Breast epithelium (tissue), 4 donors: ENCODE results near the gene ZNF503. TPM values are rescaled to one million over a fixed set of nuclear protein-coding genes. Genes with fewer than 3 reads are reported as not detected.

Source experiments
- DNase-seq, 2 donors: peaks; one replicate each; pipeline ENCODE4 v3.0.0-alpha.2; 2019; ENCODE audit warnings: low spot score in 2 of 2
- H3K27ac ChIP-seq, 2 donors: fragments of 200-600 bp; sonication (generic) in 1 of 2; one replicate each; pipeline ENCODE4 v1.5.1; 2016 to 2019; ENCODE audit warnings: mild to moderate bottlenecking in 1 of 2
- H3K27me3 ChIP-seq, 2 donors: fragments of 200-600 bp; sonication (generic) in 1 of 2; one replicate each; pipeline versions ENCODE4 v1.5.1 to v1.6.0; 2017 to 2019; ENCODE audit warnings: control low read depth in 1 of 2, mild to moderate bottlenecking in 1 of 2
- H3K36me3 ChIP-seq: fragments of 200-600 bp; one replicate; pipeline ENCODE4 v1.5.1; 2019
- H3K4me1 ChIP-seq, 2 donors: fragments of 200-600 bp; sonication (generic); one replicate each; pipeline ENCODE4 v1.5.1; 2016 to 2019; ENCODE audit warnings: control low read depth in 1 of 2
- H3K4me3 ChIP-seq, 3 donors: fragments of 200-600 bp; sonication (generic); 1 replicate in 2 of 3; 2 replicates in 1 of 3; pipeline ENCODE4 v1.5.1; 2016 to 2019; ENCODE audit warnings: mild to moderate bottlenecking in 3 of 3, moderate library complexity in 2 of 3
- H3K9me3 ChIP-seq, 2 donors: fragments of 200-600 bp; sonication (generic) in 1 of 2; one replicate each; pipeline ENCODE4 v1.5.1; 2016 to 2019; ENCODE audit warnings: control low read depth in 1 of 2
- POLR2A ChIP-seq: fragments of 450-650 bp; IDR thresholded peaks from one replicate; pipeline ENCODE4 v1.6.1; 2016; ENCODE audit warnings: antibody characterized with exemption, mild to moderate bottlenecking, moderate library complexity
- POLR2AphosphoS5 ChIP-seq, 3 donors: sonication (generic); formaldehyde crosslinking; IDR thresholded peaks; one replicate each; pipeline ENCODE4 v1.6.1; 2017; ENCODE audit warnings: antibody characterized with exemption in 3 of 3
- intact Hi-C: fragments of 100-400 bp; cut with DNase I; formaldehyde crosslinking; loops from one replicate; pipeline ENCODE4 v1.15.1; 2023; ENCODE audit warnings: low total_unique reads
- total RNA-seq, 3 donors: library from RNA; depleted of rRNA; stranded (reverse); fragments of >200 nt; gene quantifications; one replicate each; pipeline ENCODE4 v1.1.0, GENCODE V29; 2016
- TF ChIP-seq, protein P1 (sequence below), 3 donors: fragments of 450-650 bp; IDR thresholded peaks; one replicate each; pipeline ENCODE4 v1.5.1; 2016 to 2017; ENCODE audit warnings: antibody characterized with exemption in 3 of 3, mild to moderate bottlenecking in 3 of 3, moderate library complexity in 3 of 3

Gene ZNF503
- total RNA-seq, 3 donors from 2014 or later = 3.6 to 10.9 (median 7.6) TPM

DNA sequence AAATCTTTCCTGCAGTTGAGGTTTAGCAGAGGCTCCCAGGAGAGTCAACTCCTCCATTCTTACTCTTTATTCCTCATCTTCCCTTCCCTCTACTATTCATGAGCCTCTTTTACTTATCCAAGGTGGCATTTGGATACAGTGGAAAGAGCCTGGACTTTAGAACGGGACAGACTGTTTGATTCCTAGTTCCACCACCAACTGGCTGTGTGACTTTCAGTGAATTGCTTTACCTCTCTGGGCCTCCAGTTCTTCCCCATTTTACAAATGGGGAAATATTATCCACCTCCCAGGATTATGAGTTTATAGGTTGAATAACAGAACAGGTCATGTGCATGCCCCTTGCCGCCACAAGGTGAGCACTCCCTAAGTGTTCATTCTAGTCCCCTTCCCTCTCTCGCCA lies 49.9 kb downstream of the ZNF503 start:
- Histone ChIP-seq H3K36me3 (no peaks in the 10 kb centered on the region), H3K27me3 (no peaks in the 10 kb centered on the region), H3K27ac (no peak overlapping the region), H3K4me1 (no peaks in the 10 kb centered on the region), H3K4me3 (no peak overlapping the region), H3K9me3 (peaks cover 6 to 9% of the 10 kb centered on the region in 2 donors)
- no peak for DNase-seq
- intact Hi-C loops = no loop called here
- TF ChIP-seq, protein P1, sequence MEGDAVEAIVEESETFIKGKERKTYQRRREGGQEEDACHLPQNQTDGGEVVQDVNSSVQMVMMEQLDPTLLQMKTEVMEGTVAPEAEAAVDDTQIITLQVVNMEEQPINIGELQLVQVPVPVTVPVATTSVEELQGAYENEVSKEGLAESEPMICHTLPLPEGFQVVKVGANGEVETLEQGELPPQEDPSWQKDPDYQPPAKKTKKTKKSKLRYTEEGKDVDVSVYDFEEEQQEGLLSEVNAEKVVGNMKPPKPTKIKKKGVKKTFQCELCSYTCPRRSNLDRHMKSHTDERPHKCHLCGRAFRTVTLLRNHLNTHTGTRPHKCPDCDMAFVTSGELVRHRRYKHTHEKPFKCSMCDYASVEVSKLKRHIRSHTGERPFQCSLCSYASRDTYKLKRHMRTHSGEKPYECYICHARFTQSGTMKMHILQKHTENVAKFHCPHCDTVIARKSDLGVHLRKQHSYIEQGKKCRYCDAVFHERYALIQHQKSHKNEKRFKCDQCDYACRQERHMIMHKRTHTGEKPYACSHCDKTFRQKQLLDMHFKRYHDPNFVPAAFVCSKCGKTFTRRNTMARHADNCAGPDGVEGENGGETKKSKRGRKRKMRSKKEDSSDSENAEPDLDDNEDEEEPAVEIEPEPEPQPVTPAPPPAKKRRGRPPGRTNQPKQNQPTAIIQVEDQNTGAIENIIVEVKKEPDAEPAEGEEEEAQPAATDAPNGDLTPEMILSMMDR (IDR thresholded peaks at IDR 0.05) = no peak
- TF ChIP-seq POLR2A (no peak), POLR2AphosphoS5 (IDR thresholded peaks at IDR 0.05) (no peak)

DNA sequence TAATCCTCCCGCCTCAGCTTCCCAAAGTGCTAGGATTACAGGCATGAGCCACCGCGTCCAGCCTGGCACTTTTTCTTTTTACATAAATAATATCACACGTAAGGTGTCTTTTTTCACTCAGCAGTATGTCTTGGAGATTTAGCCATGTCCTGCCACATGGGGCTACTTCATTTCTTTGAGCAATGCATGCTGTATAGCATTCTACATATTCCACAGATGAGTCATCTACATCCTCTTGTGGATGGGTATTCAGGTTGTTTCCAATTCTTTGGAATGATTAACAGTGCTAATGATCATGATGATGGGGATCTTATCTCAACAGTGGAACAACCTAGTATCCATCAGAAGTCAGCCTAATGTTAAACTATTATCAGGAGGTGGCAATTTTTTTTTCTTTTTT lies 50.8 kb downstream of the ZNF503 start:
- peaks cover 6% of the 10 kb centered on the region in 2 donors for H3K9me3 ChIP-seq
- H3K27ac ChIP-seq = no peak overlapping the region
- no peak for DNase-seq
- no peak overlapping the region for H3K4me3 ChIP-seq
- no peaks in the 10 kb centered on the region for H3K4me1 ChIP-seq
- no peaks in the 10 kb centered on the region for H3K27me3 ChIP-seq
- H3K36me3 ChIP-seq = no peaks in the 10 kb centered on the region
- intact Hi-C loops = no loop called here
- TF ChIP-seq POLR2A = no peak
- no peak for TF ChIP-seq POLR2AphosphoS5 (IDR thresholded peaks at IDR 0.05)

Other genes with a start within 250 kb of the ZNF503 start
- 100 to 1,000 TPM in 1 of 3 donors, 10 to 100 TPM in 2; 86.2 to 127 (median 91.6) TPM for gene VDAC2, start 191.0 kb downstream of the ZNF503 start, total RNA-seq
- 10 to 100 TPM; 21.0 to 28.5 (median 21.7) TPM for gene COMTD1, start 165.8 kb downstream of the ZNF503 start, total RNA-seq
- 10 to 100 TPM in 2 of 3 donors, 1 to 10 TPM in 1; 8.3 to 17.1 (median 11.1) TPM for gene LRMDA, start 29.9 kb upstream of the ZNF503 start, total RNA-seq